Left cardiac atrium (tissue), 4 donors: ENCODE results near the gene NUCB1. TPM values are rescaled to one million over a fixed set of nuclear protein-coding genes. Genes with fewer than 3 reads are reported as not detected.
A peak's percentile ranks its signal among the peaks of the same experiment; 100 is the strongest.
"Not testable (repeated sequence)": the region's sequence is repeated elsewhere in the genome, so short reads cannot be mapped to it uniquely, and the experiment has no call there.

Experiments used
- ATAC-seq, 2 donors: fragments of 200-7000 bp; cut with Tn5 transposase; one replicate each; pipeline ENCODE4 v1.9.1; 2020; ENCODE audit warnings: mild to moderate bottlenecking in 2 of 2, moderate library complexity in 2 of 2
- DNase-seq: peaks from one replicate; pipeline ENCODE4 v3.0.0-alpha.2; 2020
- intact Hi-C, 2 donors: fragments of 100-400 bp; cut with DNase I; formaldehyde crosslinking; loops; one replicate each; pipeline versions ENCODE4 v1.14.1 to v1.15.1; 2022 to 2023
- total RNA-seq, 2 donors: library from RNA; stranded (reverse); fragmentation: NEBNext Ultra II Directional; extraction: Animal tissue kit (Norgen Biotek cat#: 25700); gene quantifications; one replicate each; pipeline ENCODE4 v1.2.1, GENCODE V29; 2021
- donor health status: DM: no; HTN: yes; CAD: no.
- donor health status: DM: no; HTN: yes; CAD: no; lungs with severe emphysema.
- donor health status: DM: yes; HTN: yes; CAD: no.
- donor health status: Dilated cardiomyopathy.

The NUCB1 gene
- total RNA-seq, 2 donors from 2014 or later, result 279 to 342 TPM

DNA sequence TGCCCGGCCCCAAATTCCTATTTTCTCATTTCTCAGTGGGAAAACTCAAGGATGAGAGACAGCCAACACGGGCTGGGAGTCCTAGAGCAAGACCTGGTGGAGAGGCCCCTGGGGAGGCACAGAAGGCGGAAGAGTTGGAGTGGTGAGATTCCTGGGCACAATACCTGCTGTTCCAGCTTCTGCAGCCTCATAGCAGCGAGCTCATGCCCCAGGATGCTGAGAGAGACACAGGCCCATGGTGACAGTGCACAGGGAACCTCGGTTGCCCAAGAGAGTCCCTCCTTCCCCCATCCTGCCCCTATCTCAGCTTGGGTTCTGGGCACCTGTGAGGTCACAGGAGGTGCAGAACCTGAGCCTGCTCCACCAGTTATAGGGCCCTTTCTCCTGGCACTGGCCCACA is 2.9 kb upstream of the NUCB1 start:
- no peak for DNase-seq
- no peak for ATAC-seq
- intact Hi-C loops, result no loop called here

DNA sequence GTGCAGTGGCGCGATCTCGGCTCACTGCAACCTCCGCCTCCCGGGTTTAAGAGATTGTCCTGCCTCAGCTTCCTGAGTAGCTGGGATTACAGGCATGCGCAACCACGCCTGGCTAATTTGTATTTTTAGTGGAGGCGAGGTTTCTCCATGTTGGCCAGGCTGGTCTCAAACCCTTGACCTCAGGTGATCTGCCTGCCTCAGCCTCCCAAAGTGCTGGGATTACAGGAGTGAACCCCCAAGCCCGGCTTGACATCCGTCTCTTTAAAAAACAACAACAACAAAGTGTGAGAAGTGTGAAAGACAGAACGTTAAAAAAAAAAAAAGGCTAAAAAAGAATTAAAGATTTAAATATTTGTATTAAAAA is 744 bp upstream of the NUCB1 start:
- ATAC-seq, DNase-seq, intact Hi-C loops: not testable (repeated sequence)

DNA sequence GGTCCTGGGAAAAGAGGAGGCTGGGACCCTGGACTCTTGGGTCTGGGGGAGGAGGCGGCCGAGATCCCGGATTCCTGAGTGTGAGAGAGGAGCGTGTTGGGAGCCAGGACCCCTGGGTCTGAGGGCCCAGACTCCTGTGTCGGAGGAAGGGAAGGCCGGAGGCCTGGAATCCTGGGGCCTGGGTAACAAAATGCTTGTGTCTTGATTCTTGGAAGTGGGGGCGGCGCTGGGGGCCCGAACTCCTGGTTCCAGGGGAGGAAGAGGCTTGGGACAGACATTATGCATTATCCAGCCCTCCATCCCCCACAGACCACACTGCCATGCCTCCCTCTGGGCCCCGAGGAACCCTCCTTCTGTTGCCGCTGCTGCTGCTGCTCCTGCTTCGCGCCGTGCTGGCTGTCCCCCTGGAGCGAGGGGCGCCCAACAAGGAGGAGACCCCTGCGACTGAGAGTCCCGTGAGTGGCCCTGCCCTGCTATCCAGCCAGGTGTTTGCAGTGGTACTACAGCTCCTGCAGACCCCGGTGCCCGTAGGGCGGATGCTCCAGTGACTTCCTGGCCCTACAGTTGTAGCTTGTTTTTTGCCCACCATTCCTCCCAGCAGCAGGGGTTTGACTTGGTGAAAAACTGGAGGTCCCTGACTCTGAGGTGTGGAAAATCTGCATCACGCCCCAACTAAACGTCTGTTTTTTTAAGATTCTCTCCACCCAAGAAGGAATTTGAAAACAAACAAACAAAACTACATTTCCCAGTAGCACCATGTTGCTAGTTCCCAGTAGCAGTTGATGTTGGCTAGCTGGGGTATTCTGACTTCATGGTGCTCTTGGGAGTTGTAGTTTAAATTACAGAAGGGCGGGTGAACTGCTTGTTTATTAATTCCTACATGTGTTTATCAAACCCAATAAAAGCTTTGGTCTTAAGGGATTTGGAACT is 630 bp downstream of the NUCB1 start:
- ATAC-seq (peak; percentile 15 to 25), DNase-seq (no peak)
- intact Hi-C loops, result loop anchor here in 1 of 2 donors (10.0 kb wide), 1 partner anchor 54 kb away; the partner anchor contains the start of gene BAX

GRCh38 chr19:48902291-48902690 is 2.2 kb downstream of the NUCB1 start:
- not testable (repeated sequence) for DNase-seq, ATAC-seq
- intact Hi-C loops, result loop anchor here in 1 of 2 donors (10.0 kb wide), 1 partner anchor 53 kb away; the partner anchor contains the start of gene BAX

DNA sequence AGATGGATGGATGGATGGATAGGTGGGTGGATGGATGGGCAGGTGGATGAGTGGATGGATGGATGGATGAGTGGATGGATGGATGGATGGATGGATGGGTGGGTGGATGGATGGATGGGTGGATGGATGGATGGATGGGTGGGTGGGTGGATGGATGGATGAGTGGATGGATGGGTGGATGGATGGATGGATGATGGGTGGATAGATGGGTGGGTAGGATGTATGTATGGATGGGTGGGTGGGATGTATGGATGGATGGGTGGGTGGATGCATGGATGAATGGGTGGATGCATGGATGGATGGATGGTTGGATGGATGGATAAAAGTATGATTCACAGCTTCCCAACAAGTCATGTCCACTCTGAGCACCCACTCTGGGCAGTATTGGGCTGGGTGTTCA is 3.7 kb downstream of the NUCB1 start:
- not testable (repeated sequence) for DNase-seq, ATAC-seq
- intact Hi-C loops, result loop anchor here in 1 of 2 donors (10.0 kb wide), 1 partner anchor 51 kb away; the partner anchor contains the start of gene BAX

GRCh38 chr19:48905664-48906063 is 5.6 kb downstream of the NUCB1 start:
- intact Hi-C loops, result loop anchor here in 1 of 2 donors (10.0 kb wide), 1 partner anchor 49 kb away; the partner anchor contains the start of gene BAX
- peak in 1 of 2 donors; percentile 52 for ATAC-seq
- DNase-seq, result no peak

GRCh38 chr19:48906324-48906723 is 6.2 kb downstream of the NUCB1 start:
- ATAC-seq, result no peak
- no peak for DNase-seq
- intact Hi-C loops, result loop anchor here in 1 of 2 donors (10.0 kb wide), 1 partner anchor 48 kb away; the partner anchor contains the start of gene BAX

- DNase-seq (no peak), ATAC-seq (peak in 1 of 2 donors; percentile 24)
- intact Hi-C loops, result loop anchor here in 1 of 2 donors (10.0 kb wide), 1 partner anchor 47 kb away; the partner anchor contains the start of gene BAX
These were observed 7.6 kb downstream of the NUCB1 start for GRCh38 chr19:48907671-48908070.

GRCh38 chr19:48909424-48910077 is 9.4 kb downstream of the NUCB1 start:
- not testable (repeated sequence) for DNase-seq, ATAC-seq
- intact Hi-C loops, result loop anchor here in 1 of 2 donors (10.0 kb wide), 1 partner anchor 45 kb away; the partner anchor contains the start of gene BAX

- DNase-seq (no peak), ATAC-seq (no peak)
- intact Hi-C loops, result no loop called here
These were observed 10.7 kb downstream of the NUCB1 start for GRCh38 chr19:48910803-48911202.

GRCh38 chr19:48913114-48913889 is 13.2 kb downstream of the NUCB1 start:
- intact Hi-C loops, result no loop called here
- no peak for ATAC-seq
- no peak for DNase-seq

DNA sequence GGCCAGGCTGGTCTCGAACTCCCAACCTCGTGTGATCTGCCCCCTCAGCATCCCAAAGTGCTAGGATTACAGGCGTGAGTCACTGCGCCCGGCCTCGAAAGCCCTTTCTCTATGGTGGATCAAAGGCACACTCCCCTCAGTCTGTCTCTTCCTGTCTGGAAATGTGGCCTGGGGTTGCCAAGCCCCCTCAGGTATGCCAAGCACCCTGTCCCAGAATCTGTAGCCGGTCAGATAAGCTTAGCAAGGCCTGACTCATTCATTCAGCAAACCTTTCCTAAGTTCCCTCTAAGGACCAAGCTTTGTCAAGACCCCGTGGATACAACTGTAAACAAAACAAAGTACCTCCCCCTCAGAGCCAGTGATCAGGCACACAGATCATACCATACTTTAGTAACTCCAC is 14.1 kb downstream of the NUCB1 start:
- DNase-seq (no peak), ATAC-seq (no peak)
- intact Hi-C loops, result no loop called here

- intact Hi-C loops, result no loop called here
- DNase-seq, result no peak
- ATAC-seq, result no peak
These were observed 15.6 kb downstream of the NUCB1 start for GRCh38 chr19:48915757-48916156.

DNA sequence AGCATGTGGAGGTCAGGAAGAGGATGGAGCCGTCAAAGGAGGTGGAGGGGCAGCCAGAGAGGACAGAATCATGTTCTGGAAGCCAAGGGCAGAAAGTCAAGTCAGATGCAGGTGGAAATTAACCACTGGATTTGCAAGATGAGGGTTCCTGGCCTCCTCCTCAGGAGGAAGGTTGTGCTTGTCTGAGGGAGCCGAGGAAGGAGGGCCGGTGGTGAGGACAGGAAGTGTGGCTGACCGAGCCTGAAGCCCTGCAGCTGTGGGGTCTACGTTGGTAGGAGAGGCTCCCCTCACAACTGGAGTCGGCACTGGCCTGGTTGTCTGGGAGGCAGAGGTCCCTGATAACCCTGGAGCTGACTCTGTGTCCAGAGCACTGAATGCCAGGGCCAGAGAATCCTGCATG is 18.0 kb downstream of the NUCB1 start:
- ATAC-seq, result no peak
- no peak for DNase-seq
- intact Hi-C loops, result no loop called here

DNA sequence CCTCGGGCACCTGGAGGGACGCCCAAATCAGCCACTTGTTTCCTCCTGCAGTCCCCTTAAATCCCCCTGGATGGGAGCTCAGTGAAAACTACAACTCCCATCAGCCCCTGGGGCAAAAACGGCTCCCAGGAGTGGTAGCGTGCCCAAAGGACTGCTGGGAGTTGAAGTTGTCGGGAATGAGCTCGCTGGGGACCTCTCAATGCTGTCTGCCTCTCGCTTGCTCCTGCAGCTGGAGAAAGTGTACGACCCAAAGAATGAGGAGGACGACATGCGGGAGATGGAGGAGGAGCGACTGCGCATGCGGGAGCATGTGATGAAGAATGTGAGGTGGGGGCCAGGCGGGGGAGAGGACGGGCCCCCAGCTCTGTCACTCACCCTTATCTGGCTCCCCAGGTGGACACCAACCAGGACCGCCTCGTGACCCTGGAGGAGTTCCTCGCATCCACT is 18.7 kb downstream of the NUCB1 start:
- DNase-seq, result no peak
- intact Hi-C loops, result no loop called here
- ATAC-seq, result peak in 1 of 2 donors; percentile 27

DNA sequence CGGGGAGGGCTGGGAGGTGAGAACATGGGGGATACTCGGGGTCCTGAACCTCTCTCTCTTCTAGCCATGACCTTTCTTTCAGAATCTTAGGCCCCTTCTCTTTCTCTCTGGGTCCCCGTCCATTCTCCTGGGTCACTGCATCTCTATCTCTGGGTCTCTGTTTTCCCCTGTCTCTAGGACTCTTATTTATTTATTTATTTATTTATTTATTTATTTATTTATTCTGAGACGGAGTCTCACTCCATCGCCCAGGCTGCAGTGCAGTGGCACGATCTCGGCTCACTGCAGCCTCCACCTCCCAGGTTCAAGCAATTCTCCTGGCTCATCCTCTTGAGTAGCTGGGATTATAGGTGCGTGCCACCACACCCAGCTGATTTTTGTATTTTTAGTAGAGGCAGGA is 19.2 kb downstream of the NUCB1 start:
- not testable (repeated sequence) for ATAC-seq, DNase-seq

GRCh38 chr19:48920949-48921348 is 20.8 kb downstream of the NUCB1 start:
- ATAC-seq (no peak), DNase-seq (no peak)
- intact Hi-C loops, result no loop called here

More for the DNA sequence above, 19.2 kb downstream of the NUCB1 start:
- intact Hi-C loops, result not testable (repeated sequence)

GRCh38 chr19:48921721-48922500 is 21.8 kb downstream of the NUCB1 start:
- DNase-seq (no peak), ATAC-seq (no peak)
- intact Hi-C loops, result no loop called here
